Upper lobe of left lung (tissue), 4 donors: ENCODE results near the gene CNKSR2.

Experiments
- POLR2AphosphoS5 ChIP-seq, 2 donors: sonication (generic); formaldehyde crosslinking; IDR thresholded peaks; one replicate each; pipeline ENCODE4 v1.5.1; 2017; ENCODE audit warnings: antibody characterized with exemption in 2 of 2
- TF ChIP-seq, protein P1 (sequence below), 6 experiments: fragments of 450-650 bp in 4 of 6; fragments of 200-600 bp in 2 of 6; sonication (generic) in 2 of 6; IDR thresholded peaks; one replicate each; pipeline ENCODE4 v1.5.1; 2016 to 2019; ENCODE audit warnings: antibody characterized with exemption in 6 of 6

DNA sequence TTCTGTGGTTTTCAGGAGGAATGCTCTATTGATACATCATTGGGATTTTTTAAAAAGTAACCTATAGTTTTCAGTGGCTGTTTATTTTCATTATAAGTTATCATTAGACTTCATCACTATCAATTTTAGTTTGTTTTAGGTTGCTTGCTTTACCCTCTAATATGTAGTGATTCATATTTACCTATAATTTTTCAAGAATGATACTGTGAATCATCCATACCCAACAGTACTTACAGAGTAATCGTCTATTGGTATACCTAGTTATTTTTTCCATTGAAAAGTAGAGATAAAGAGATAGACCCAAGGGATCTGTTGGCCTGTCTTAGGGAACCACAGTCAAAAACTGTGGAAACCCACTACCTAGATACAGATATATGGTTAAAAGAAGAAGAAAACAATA is 200.6 kb downstream of the CNKSR2 start:
- TF ChIP-seq, protein P1, sequence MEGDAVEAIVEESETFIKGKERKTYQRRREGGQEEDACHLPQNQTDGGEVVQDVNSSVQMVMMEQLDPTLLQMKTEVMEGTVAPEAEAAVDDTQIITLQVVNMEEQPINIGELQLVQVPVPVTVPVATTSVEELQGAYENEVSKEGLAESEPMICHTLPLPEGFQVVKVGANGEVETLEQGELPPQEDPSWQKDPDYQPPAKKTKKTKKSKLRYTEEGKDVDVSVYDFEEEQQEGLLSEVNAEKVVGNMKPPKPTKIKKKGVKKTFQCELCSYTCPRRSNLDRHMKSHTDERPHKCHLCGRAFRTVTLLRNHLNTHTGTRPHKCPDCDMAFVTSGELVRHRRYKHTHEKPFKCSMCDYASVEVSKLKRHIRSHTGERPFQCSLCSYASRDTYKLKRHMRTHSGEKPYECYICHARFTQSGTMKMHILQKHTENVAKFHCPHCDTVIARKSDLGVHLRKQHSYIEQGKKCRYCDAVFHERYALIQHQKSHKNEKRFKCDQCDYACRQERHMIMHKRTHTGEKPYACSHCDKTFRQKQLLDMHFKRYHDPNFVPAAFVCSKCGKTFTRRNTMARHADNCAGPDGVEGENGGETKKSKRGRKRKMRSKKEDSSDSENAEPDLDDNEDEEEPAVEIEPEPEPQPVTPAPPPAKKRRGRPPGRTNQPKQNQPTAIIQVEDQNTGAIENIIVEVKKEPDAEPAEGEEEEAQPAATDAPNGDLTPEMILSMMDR (IDR thresholded peaks at IDR 0.05) = no peak
- TF ChIP-seq POLR2AphosphoS5 (IDR thresholded peaks at IDR 0.05) = no peak
